HCT116 (cell line): Measurements from ENCODE around the gene TBXAS1. TPM values are rescaled to one million over a fixed set of nuclear protein-coding genes. Genes with fewer than 3 reads are reported as not detected.

Experiments used
- ATAC-seq: fragments of 200-7000 bp; cut with Tn5 transposase; 2 replicates; pipeline ENCODE4 v1.9.1; 2020; ENCODE audit warnings: mild to moderate bottlenecking, moderate library complexity
- BruUV-seq: library from RNA; stranded (reverse); fragments of 400-500 nt; replicated peaks from 2 replicates; lab custom pipeline; 2021; lab: Mats Ljungman, UMichigan
- CTCF ChIA-PET: fragments of 300-600 bp; sonication (Branson Sonifier 250); formaldehyde crosslinking; loops from one replicate; lab custom pipeline; 2021; ENCODE audit warnings: antibody characterized with exemption; lab: Charles Lee
- POLR2A ChIA-PET: fragments of 300-600, 350-600 bp; sonication (Branson Sonifier 250); formaldehyde crosslinking; loops from one replicate; lab custom pipeline; 2021; ENCODE audit warnings: antibody characterized with exemption; lab: Charles Lee
- RAD21 ChIA-PET, 2 experiments: fragments of 300-600 bp; sonication (Branson Sonifier 250); formaldehyde crosslinking; loops; one replicate each; lab custom pipeline; 2023; ENCODE audit warnings: low total read pairs in 2 of 2; ENCODE audit not compliant: uncharacterized antibody in 2 of 2, unreplicated experiment in 2 of 2, low non-redundant PET in 1 of 2; lab: Charles Lee
- DNase-seq: peaks from one replicate; pipeline ENCODE4 v3.0.0-alpha.2; 2010; ENCODE audit warnings: low read depth, low spot score
- H2AFZ ChIP-seq: fragments of 200-600 bp; shearing (Covaris generic), sonication (generic); 2 replicates; pipeline ENCODE4 v1.6.1; 2017; ENCODE audit warnings: low read depth, mixed run types, mixed read lengths, antibody characterized with exemption, low read length; ENCODE audit not compliant: poor library complexity, severe bottlenecking
- H3K27ac ChIP-seq: 2 replicates; pipeline ENCODE4 v1.5.1; 2012; ENCODE audit warnings: low read depth, low read length
- H3K27me3 ChIP-seq: fragments of 200-600 bp; sonication (generic); 2 replicates; pipeline ENCODE4 v1.6.1; 2016; ENCODE audit warnings: mixed run types, low read length, mixed read lengths; ENCODE audit not compliant: insufficient read depth
- H3K36me3 ChIP-seq, 2 experiments: fragments of 200-500 bp in 1 of 2; fragments of 200-600 bp in 1 of 2; sonication (Bioruptor generic) in 1 of 2; sonication (generic) in 1 of 2; 2 replicates each; pipeline versions ENCODE4 v1.5.1 to v1.6.1; 2014 to 2016; ENCODE audit warnings: low read length in 2 of 2, inconsistent platforms in 1 of 2, mixed read lengths in 1 of 2, mixed run types in 1 of 2; ENCODE audit not compliant: insufficient read depth in 2 of 2, control insufficient read depth in 1 of 2
- H3K4me1 ChIP-seq, 2 experiments: fragments of 200-600 bp in 1 of 2; sonication (generic) in 1 of 2; 2 replicates each; pipeline versions ENCODE4 v1.5.1 to v1.6.1; 2012 to 2017; ENCODE audit warnings: low read length in 2 of 2, inconsistent platforms in 1 of 2, mild to moderate bottlenecking in 1 of 2, mixed read lengths in 1 of 2, mixed run types in 1 of 2, moderate library complexity in 1 of 2; ENCODE audit not compliant: insufficient read depth in 2 of 2, control insufficient read depth in 1 of 2
- H3K4me2 ChIP-seq: fragments of 200-600 bp; sonication (generic); 2 replicates; pipeline ENCODE4 v1.6.1; 2017; ENCODE audit warnings: mixed run types, low read length, mixed read lengths
- H3K4me3 ChIP-seq, 2 experiments: fragments of 200-600 bp in 1 of 2; sonication (generic) in 1 of 2; replicated peaks in 1 of 2; 2 replicates each; pipeline ENCODE4 v1.5.1; 2011 to 2016; ENCODE audit warnings: low read length in 2 of 2, control low read depth in 1 of 2, low read depth in 1 of 2, mild to moderate bottlenecking in 1 of 2, mixed read lengths in 1 of 2, mixed run types in 1 of 2
- H3K79me2 ChIP-seq: fragments of 200-600 bp; sonication (generic); 2 replicates; pipeline ENCODE4 v1.6.1; 2017; ENCODE audit warnings: mild to moderate bottlenecking, mixed run types, low read length, moderate library complexity, mixed read lengths; ENCODE audit not compliant: insufficient read depth
- H3K9ac ChIP-seq: fragments of 200-600 bp; sonication (generic); 2 replicates; pipeline ENCODE4 v1.6.1; 2016; ENCODE audit warnings: low read length, mixed read lengths
- H3K9me2 ChIP-seq: fragments of 200-600 bp; sonication (generic), shearing (Covaris generic); 2 replicates; pipeline ENCODE4 v1.6.1; 2017; ENCODE audit warnings: mixed run types, mild to moderate bottlenecking, moderate library complexity; ENCODE audit not compliant: insufficient read depth
- H3K9me3 ChIP-seq, 2 experiments: fragments of 200-500 bp in 1 of 2; fragments of 200-600 bp in 1 of 2; sonication (Bioruptor generic) in 1 of 2; sonication (generic) in 1 of 2; 2 replicates each; pipeline ENCODE4 v1.6.1; 2014 to 2017; ENCODE audit warnings: low read length in 2 of 2, mixed read lengths in 2 of 2, inconsistent platforms in 1 of 2, low read depth in 1 of 2, mild to moderate bottlenecking in 1 of 2, mixed run types in 1 of 2, moderate library complexity in 1 of 2; ENCODE audit not compliant: control insufficient read depth in 1 of 2, insufficient read depth in 1 of 2
- H4K20me1 ChIP-seq: fragments of 200-600 bp; sonication (generic), shearing (Covaris generic); 2 replicates; pipeline ENCODE4 v1.6.1; 2017; ENCODE audit warnings: mixed run types, mild to moderate bottlenecking, moderate library complexity; ENCODE audit not compliant: insufficient read depth
- CBX3 ChIP-seq: IDR thresholded peaks from 2 replicates; pipeline ENCODE4 v1.6.1; 2012; ENCODE audit warnings: low read depth
- CEBPB ChIP-seq: IDR thresholded peaks from 2 replicates; pipeline ENCODE4 v1.6.1; 2012; ENCODE audit warnings: low read depth
- ELF1 ChIP-seq: IDR thresholded peaks from 2 replicates; pipeline ENCODE4 v1.6.1; 2012; ENCODE audit warnings: low read depth, borderline replicate concordance
- FOSL1 ChIP-seq: IDR thresholded peaks from 2 replicates; pipeline ENCODE4 v1.6.1; 2012; ENCODE audit warnings: low read depth
- JUND ChIP-seq: IDR thresholded peaks from 2 replicates; pipeline ENCODE4 v1.6.1; 2012
- SP1 ChIP-seq: IDR thresholded peaks from 2 replicates; pipeline ENCODE4 v1.6.1; 2012; ENCODE audit warnings: low read depth
- intact Hi-C: fragments of 100-400 bp; cut with micrococcal nuclease; formaldehyde crosslinking; loops from 2 replicates; pipeline ENCODE4 v1.10.0; 2022
- total RNA-seq: library from RNA; stranded (reverse); gene quantifications from one replicate; pipeline ENCODE4 v1.2.1, GENCODE V29; 2021; ENCODE audit not compliant: unreplicated experiment
- TF ChIP-seq, protein P1 (sequence below): IDR thresholded peaks from 2 replicates; pipeline ENCODE4 v1.6.1; 2012; ENCODE audit warnings: low read depth
- TF ChIP-seq, protein P2 (sequence below): IDR thresholded peaks from 2 replicates; pipeline ENCODE4 v1.6.1; 2012

The TBXAS1 gene
- total RNA-seq, 1 experiment from 2014 or later = 1.4 TPM

- H3K27me3 ChIP-seq = no peaks in the 10 kb centered on the region
- DNase-seq = no peak
- POLR2A ChIA-PET = no interaction called here
Observed at GRCh38 chr7:140015471-140015970, 186.5 kb downstream of the TBXAS1 start.

More at GRCh38 chr7:140015471-140015970, 186.5 kb downstream of the TBXAS1 start:
- Histone ChIP-seq H3K9me2 (no peaks in the 10 kb centered on the region), H4K20me1 (no peaks in the 10 kb centered on the region), H3K4me3 (no peak overlapping the region), H3K36me3 (no peaks in the 10 kb centered on the region), H3K4me2 (no peak overlapping the region), H3K9me3 (no peaks in the 10 kb centered on the region), H3K79me2 (no peaks in the 10 kb centered on the region), H2AFZ (no peak overlapping the region), H3K4me1 (no peaks in the 10 kb centered on the region), H3K9ac (no peak overlapping the region), H3K27ac (no peak overlapping the region)
- ChIA-PET RAD21 (no interaction called here), CTCF (no interaction called here)
- no TSS peak for BruUV-seq
- intact Hi-C loops = no loop called here
- ATAC-seq = no peak
- no peak for TF ChIP-seq JUND
- TF ChIP-seq FOSL1 = no peak
- TF ChIP-seq, protein P1, sequence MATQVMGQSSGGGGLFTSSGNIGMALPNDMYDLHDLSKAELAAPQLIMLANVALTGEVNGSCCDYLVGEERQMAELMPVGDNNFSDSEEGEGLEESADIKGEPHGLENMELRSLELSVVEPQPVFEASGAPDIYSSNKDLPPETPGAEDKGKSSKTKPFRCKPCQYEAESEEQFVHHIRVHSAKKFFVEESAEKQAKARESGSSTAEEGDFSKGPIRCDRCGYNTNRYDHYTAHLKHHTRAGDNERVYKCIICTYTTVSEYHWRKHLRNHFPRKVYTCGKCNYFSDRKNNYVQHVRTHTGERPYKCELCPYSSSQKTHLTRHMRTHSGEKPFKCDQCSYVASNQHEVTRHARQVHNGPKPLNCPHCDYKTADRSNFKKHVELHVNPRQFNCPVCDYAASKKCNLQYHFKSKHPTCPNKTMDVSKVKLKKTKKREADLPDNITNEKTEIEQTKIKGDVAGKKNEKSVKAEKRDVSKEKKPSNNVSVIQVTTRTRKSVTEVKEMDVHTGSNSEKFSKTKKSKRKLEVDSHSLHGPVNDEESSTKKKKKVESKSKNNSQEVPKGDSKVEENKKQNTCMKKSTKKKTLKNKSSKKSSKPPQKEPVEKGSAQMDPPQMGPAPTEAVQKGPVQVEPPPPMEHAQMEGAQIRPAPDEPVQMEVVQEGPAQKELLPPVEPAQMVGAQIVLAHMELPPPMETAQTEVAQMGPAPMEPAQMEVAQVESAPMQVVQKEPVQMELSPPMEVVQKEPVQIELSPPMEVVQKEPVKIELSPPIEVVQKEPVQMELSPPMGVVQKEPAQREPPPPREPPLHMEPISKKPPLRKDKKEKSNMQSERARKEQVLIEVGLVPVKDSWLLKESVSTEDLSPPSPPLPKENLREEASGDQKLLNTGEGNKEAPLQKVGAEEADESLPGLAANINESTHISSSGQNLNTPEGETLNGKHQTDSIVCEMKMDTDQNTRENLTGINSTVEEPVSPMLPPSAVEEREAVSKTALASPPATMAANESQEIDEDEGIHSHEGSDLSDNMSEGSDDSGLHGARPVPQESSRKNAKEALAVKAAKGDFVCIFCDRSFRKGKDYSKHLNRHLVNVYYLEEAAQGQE = no peak
- no peak for TF ChIP-seq CEBPB
- TF ChIP-seq, protein P2, sequence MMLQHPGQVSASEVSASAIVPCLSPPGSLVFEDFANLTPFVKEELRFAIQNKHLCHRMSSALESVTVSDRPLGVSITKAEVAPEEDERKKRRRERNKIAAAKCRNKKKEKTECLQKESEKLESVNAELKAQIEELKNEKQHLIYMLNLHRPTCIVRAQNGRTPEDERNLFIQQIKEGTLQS = no peak
- TF ChIP-seq ELF1 = no peak
- TF ChIP-seq SP1 = no peak
- no peak for TF ChIP-seq CBX3
